Adrenal gland (tissue), 12 donors: ENCODE results near the gene IL1B. TPM values are rescaled to one million over a fixed set of nuclear protein-coding genes. Genes with fewer than 3 reads are reported as not detected.

Experiments
- DNase-seq, 7 donors: peaks; one replicate each; pipeline ENCODE4 v3.0.0-alpha.2; 2019 to 2020
- H3K27ac ChIP-seq, 5 donors: fragments of 200-600 bp; sonication (generic) in 4 of 5; 1 replicate in 3 of 5; 2 replicates in 2 of 5; pipeline versions ENCODE4 v1.5.1 to v1.8.0; 2016 to 2020; ENCODE audit warnings: mild to moderate bottlenecking in 1 of 5
- H3K27me3 ChIP-seq: fragments of 200-600 bp; 2 replicates; pipeline ENCODE4 v1.8.0; 2021
- H3K36me3 ChIP-seq, 2 donors: fragments of 200-600 bp; replicated peaks in 1 of 2; 1 replicate in 1 of 2; 2 replicates in 1 of 2; pipeline versions ENCODE4 v1.5.1 to v1.8.0; 2018 to 2022
- H3K4me1 ChIP-seq, 2 donors: fragments of 200-600 bp; replicated peaks in 1 of 2; 1 replicate in 1 of 2; 2 replicates in 1 of 2; pipeline versions ENCODE4 v1.5.1 to v1.8.0; 2018 to 2021
- H3K4me3 ChIP-seq, 4 donors: fragments of 200-600 bp; sonication (generic) in 3 of 4; one replicate each; pipeline ENCODE4 v1.5.1; 2016 to 2018
- H3K9me3 ChIP-seq, 3 donors: fragments of 200-600 bp; sonication (generic) in 1 of 3; replicated peaks in 1 of 3; 1 replicate in 2 of 3; 2 replicates in 1 of 3; pipeline versions ENCODE4 v1.5.1 to v1.8.0; 2016 to 2021
- CTCF ChIP-seq, 6 experiments: fragments of 450-650 bp in 4 of 6; fragments of 200-600 bp in 2 of 6; sonication (generic) in 1 of 6; IDR thresholded peaks; 1 replicate in 5 of 6; 2 replicates in 1 of 6; pipeline versions ENCODE4 v1.5.1 to v1.8.0; 2016 to 2021; ENCODE audit warnings: antibody characterized with exemption in 6 of 6, mild to moderate bottlenecking in 2 of 6, moderate library complexity in 1 of 6
- POLR2A ChIP-seq, 2 donors: fragments of 450-650 bp; IDR thresholded peaks; one replicate each; pipeline ENCODE4 v1.6.1; 2017; ENCODE audit warnings: antibody characterized with exemption in 2 of 2, mild to moderate bottlenecking in 2 of 2, moderate library complexity in 1 of 2
- WGBS, 4 donors: extraction: QIAGEN DNeasy Blood & Tissue Kit in 2 of 4; methylation state at CpG; one replicate each; pipeline versions ENCODE4 v1.1.5 to v1.1.7; 2013 to 2017; 5-methylcytosine and 5-hydroxymethylcytosine counted together
- intact Hi-C, 2 donors: fragments of 100-400 bp; cut with DNase I; formaldehyde crosslinking; loops; one replicate each; pipeline versions ENCODE4 v1.14.1 to v1.15.0; 2022 to 2023
- polyA plus RNA-seq, 3 donors: library from polyadenylated mRNA; stranded (reverse); fragments of 200-250 nt in 2 of 3; fragments of 350-450 nt in 1 of 3; fragmentation: Illumina TruSeq in 1 of 3; extraction: RNeasy Lipid Tissue Mini Kit (QIAGEN cat#74804) in 1 of 3; gene quantifications; one replicate each; pipeline ENCODE4 v1.2.3, GENCODE V29; 2013 to 2014
- total RNA-seq, 9 donors: library from RNA; depleted of rRNA in 4 of 9; stranded (reverse); fragments of >200 nt in 4 of 9; fragments of 120-200 nt in 1 of 9; fragmentation: NEBNext Ultra II Directional in 1 of 9; extraction: Animal tissue kit (Norgen Biotek cat#: 25700) in 1 of 9; gene quantifications; one replicate each; pipeline versions ENCODE4 v1.1.0 to v1.2.4, GENCODE V29; 2013 to 2023
- donor health status: healthy with polysubstance abuse.
- donor health status: Bipolar disorder and iron deficiency.
- donor health status: DM: yes; HTN: yes; CAD: no.
- donor health status: DM: no; HTN: no; CAD: no.
- donor health status: DM: no; HTN: no; CAD: no.
- donor health status: DM: yes; HTN: yes; CAD: no.

Gene IL1B
- total and polyA plus RNA-seq, 12 donors, result 0.44 to 5.9 (median 1.5) TPM; not detected in 1

- no peaks in the 10 kb centered on the region for H3K4me1 ChIP-seq
- no peaks in the 10 kb centered on the region for H3K36me3 ChIP-seq
- 60 to 63% (median 62%) methylated on average over 9 of the region's 9 CpGs for WGBS, 4 donors
- no peaks in the 10 kb centered on the region for H3K9me3 ChIP-seq
- intact Hi-C loops, result no loop called here
- no peaks in the 10 kb centered on the region for H3K27me3 ChIP-seq
- no peak for DNase-seq
- H3K27ac ChIP-seq, result no peak overlapping the region
- TF ChIP-seq POLR2A (IDR thresholded peaks at IDR 0.05), result no peak
- TF ChIP-seq CTCF (IDR thresholded peaks at IDR 0.05), result no peak
- H3K4me3 ChIP-seq, result no peak overlapping the region
Observed at GRCh38 chr2:112870841-112871835, 34.6 kb upstream of the IL1B start.

DNA sequence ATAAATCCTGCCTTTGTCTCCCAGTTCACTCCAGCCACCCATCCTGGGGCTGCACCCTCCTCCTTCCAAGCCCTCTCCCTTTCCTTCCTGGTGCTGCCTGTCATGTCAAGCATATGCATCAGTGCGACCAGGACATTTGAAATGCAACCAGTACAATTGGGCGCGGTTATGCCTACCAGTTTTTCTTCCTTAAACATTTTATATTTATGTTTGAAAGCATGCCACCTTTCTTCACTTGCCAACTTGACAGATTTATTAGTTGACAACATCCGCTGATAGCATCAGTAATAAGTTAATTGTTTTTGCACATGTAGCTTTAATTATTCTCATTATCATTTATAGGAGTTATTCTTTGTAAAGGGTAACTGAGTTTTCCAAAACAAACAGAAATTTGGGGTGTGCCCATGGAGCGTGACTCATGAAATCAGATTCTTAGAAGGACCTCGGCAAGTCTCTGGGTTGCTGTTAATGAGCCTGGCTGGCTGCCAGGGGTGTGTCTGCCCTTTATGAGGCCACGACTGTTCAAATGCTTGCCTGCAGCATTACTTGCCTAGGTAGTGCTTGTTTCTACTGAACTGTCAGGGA, 32.8 kb upstream of the IL1B start:
- no peaks in the 10 kb centered on the region for H3K36me3 ChIP-seq
- no peak overlapping the region for H3K27ac ChIP-seq
- no peaks in the 10 kb centered on the region for H3K4me1 ChIP-seq
- peak in 6 of 7 donors; percentile 14 to 55 (median 34) for DNase-seq
- intact Hi-C loops, result no loop called here
- H3K9me3 ChIP-seq, result no peaks in the 10 kb centered on the region
- 41 to 46% (median 45%) methylated on average over 7 of the region's 7 CpGs for WGBS, 4 donors
- H3K4me3 ChIP-seq, result no peak overlapping the region
- no peaks in the 10 kb centered on the region for H3K27me3 ChIP-seq
- TF ChIP-seq CTCF (IDR thresholded peaks at IDR 0.05) (no peak), POLR2A (IDR thresholded peaks at IDR 0.05) (no peak)

- intact Hi-C loops, result no loop called here
- TF ChIP-seq CTCF (IDR thresholded peaks at IDR 0.05), result no peak
- no peak for TF ChIP-seq POLR2A (IDR thresholded peaks at IDR 0.05)
- Histone ChIP-seq H3K27ac (no peak overlapping the region), H3K36me3 (no peaks in the 10 kb centered on the region), H3K4me3 (no peak overlapping the region), H3K9me3 (no peaks in the 10 kb centered on the region), H3K4me1 (no peaks in the 10 kb centered on the region), H3K27me3 (no peaks in the 10 kb centered on the region)
- 73 to 89% (median 87%) methylated on average over 6 to 7 of the region's 7 CpGs for WGBS, 4 donors
- no peak for DNase-seq
Observed at GRCh38 chr2:112867701-112868631, 31.4 kb upstream of the IL1B start.
